Activated CD4-positive, alpha-beta T cell treated with anti-CD3 and anti-CD28 coated beads, Interleukin-2, amount 50 U/mL, for 16 hours (primary cell): ENCODE data around the gene MRPL2.
"Not testable (repeated sequence)": the region's sequence is repeated elsewhere in the genome, so short reads cannot be mapped to it uniquely, and the experiment has no call there.

ENCODE experiments used
- DNase-seq: peaks from one replicate; pipeline ENCODE4 v3.0.0-alpha.2; 2020

MRPL2 gene

GRCh38 chr6:43052225-43052841 is 6.9 kb downstream of the MRPL2 start:
- DNase-seq, result no peak

GRCh38 chr6:43050981-43051380 is 8.3 kb downstream of the MRPL2 start:
- DNase-seq, result no peak

GRCh38 chr6:43047998-43048397 is 11.2 kb downstream of the MRPL2 start:
- no peak for DNase-seq

- no peak for DNase-seq
These were observed 13.8 kb downstream of the MRPL2 start for GRCh38 chr6:43045371-43045930.

GRCh38 chr6:43043310-43043709 is 15.9 kb downstream of the MRPL2 start:
- no peak for DNase-seq

- DNase-seq, result not testable (repeated sequence)
These were observed 17.8 kb downstream of the MRPL2 start for GRCh38 chr6:43041475-43041874.

GRCh38 chr6:43040542-43041257 is 18.5 kb downstream of the MRPL2 start:
- no peak for DNase-seq

GRCh38 chr6:43038727-43039126 is 20.5 kb downstream of the MRPL2 start:
- DNase-seq, result no peak

- no peak for DNase-seq
These were observed 21.5 kb downstream of the MRPL2 start for GRCh38 chr6:43037706-43038105.

- no peak for DNase-seq
These were observed 22.0 kb downstream of the MRPL2 start for GRCh38 chr6:43037197-43037596.

GRCh38 chr6:43036712-43037111 is 22.5 kb downstream of the MRPL2 start:
- DNase-seq, result no peak

- DNase-seq, result no peak
These were observed 23.6 kb downstream of the MRPL2 start for GRCh38 chr6:43035495-43036194.

- no peak for DNase-seq
These were observed 25.1 kb downstream of the MRPL2 start for GRCh38 chr6:43034190-43034525.

- no peak for DNase-seq
These were observed 25.6 kb downstream of the MRPL2 start for GRCh38 chr6:43033496-43034189.

- no peak for DNase-seq
These were observed 26.9 kb downstream of the MRPL2 start for GRCh38 chr6:43032326-43032725.

GRCh38 chr6:43029120-43029519 is 30.1 kb downstream of the MRPL2 start:
- no peak for DNase-seq

- DNase-seq, result no peak
These were observed 32.9 kb downstream of the MRPL2 start for GRCh38 chr6:43026365-43026764.

GRCh38 chr6:43024436-43024835 is 34.8 kb downstream of the MRPL2 start:
- peak; percentile 48 for DNase-seq

GRCh38 chr6:43021270-43022047 is 37.8 kb downstream of the MRPL2 start, which contains the start of gene RRP36:
TSS of gene RRP36 (plus strand) at chr6:43021623. CDS start at chr6:43021655, 32 bp downstream.
- peak; percentile 81 for DNase-seq

- DNase-seq, result no peak
These were observed 38.4 kb downstream of the MRPL2 start for GRCh38 chr6:43020847-43021246.

- no peak for DNase-seq
These were observed 39.1 kb downstream of the MRPL2 start for GRCh38 chr6:43020052-43020705.

- DNase-seq, result no peak
These were observed 40.1 kb downstream of the MRPL2 start for GRCh38 chr6:43019152-43019551.
